ENCODE results near the gene PAWR.
"Not testable (repeated sequence)": the region's sequence is repeated elsewhere in the genome, so short reads cannot be mapped to it uniquely, and the experiment has no call there.

Gene PAWR

DNA sequence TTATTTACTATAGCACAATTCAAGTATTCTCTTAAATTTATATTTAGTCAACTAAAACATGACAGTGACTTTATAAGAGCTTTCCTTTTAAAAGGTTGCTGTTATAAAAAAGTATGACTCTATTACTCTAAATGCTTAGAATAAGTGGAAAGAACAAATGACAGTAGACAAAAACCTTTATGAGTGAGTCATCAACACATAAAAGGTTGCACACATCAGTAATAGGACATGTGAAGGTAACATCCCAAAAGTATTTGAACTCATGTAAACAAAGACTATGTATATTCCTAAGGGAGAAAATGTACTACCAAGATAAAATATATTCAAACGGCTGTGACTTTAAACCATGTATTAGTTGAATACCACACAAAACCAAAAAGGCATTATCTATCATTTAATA is 98.8 kb downstream of the PAWR start:
- no peak for DNase-seq (ENCODE audit: low read depth, low spot score)

- no peak for DNase-seq (ENCODE audit: low read depth, low spot score)
Observed at GRCh38 chr12:79590751-79591150, 100.0 kb downstream of the PAWR start.

DNA sequence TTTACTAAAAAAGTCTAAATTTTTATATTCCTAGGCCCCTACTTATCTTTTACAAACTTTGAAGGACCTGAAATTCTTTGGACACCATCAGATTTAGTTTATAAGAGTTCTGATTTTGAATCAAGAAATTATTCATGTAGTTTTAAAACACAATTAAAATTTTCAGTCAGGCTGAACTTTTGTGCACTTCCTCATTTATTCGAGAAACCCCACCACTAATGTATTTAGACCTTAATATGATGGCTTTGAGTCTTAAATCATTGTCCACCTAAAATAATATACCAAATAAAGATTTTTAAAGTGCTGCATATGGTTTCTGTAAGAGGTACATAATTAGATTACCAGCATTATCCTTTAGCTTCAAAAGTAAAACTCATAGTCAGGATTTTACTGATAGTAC is 103.4 kb downstream of the PAWR start:
- DNase-seq (ENCODE audit: low read depth, low spot score): no peak

GRCh38 chr12:79585147-79585546 is 105.6 kb downstream of the PAWR start:
- DNase-seq (ENCODE audit: low read depth, low spot score): no peak

DNA sequence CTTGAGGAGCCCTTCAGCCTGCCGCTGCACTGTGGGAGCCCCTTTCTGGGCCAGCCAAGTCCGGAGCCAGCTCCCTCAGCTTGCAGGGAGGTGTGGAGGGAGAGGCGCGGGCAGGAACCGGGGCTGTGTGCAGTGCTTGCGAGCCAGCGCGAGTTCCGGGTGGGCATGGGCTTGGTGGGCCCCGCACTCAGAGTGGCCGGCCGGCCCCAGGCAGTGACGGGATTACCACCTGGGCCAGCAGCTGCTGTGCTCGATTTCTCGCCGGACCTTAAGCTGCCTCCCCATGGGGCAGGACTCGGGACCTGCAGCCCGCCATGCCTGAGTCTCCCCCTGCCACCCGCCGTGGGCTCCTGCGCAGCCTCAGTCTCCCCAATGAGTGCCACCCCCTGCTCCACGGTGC is 116.9 kb downstream of the PAWR start:
- DNase-seq (ENCODE audit: low read depth, low spot score): no peak

DNA sequence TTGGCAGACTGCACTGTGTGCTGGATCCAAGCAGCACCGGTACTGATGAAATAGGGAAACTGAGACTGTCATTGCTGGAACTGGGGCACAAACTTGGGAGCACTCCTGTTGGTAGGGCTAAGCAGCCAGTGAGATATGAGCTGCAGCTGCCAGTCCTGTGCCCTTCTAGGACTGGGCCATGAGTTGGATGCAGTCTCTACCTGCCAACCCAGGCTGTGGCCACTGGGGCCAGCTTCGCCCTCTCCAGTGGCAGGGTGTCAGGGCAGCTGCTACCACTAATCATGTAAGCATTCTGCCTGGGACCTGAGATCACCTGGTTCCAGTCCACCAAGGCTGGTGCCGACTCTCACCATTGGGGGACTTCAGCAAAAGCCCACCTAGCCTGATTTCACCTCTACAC is 121.1 kb downstream of the PAWR start:
- DNase-seq (ENCODE audit: low read depth, low spot score): no peak

DNA sequence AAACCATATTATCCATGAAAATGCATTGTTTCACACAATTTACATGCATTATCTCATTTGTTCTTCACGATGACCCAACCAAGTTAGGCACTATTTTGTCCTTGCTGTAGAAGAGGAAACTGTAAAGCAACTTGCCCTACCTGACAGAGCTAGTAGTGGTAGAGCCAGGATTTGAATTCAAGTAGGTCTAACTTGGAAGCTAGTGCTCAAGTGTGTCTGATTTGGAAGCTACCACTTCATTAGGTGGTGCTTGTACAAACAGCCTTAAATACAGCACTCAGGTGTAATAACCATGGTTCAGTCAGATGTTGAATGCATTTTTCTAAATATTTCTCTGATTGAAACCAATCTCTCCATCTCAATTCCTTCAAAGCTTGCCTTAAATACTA is 123.6 kb downstream of the PAWR start:
- DNase-seq (ENCODE audit: low read depth, low spot score): no peak

DNA sequence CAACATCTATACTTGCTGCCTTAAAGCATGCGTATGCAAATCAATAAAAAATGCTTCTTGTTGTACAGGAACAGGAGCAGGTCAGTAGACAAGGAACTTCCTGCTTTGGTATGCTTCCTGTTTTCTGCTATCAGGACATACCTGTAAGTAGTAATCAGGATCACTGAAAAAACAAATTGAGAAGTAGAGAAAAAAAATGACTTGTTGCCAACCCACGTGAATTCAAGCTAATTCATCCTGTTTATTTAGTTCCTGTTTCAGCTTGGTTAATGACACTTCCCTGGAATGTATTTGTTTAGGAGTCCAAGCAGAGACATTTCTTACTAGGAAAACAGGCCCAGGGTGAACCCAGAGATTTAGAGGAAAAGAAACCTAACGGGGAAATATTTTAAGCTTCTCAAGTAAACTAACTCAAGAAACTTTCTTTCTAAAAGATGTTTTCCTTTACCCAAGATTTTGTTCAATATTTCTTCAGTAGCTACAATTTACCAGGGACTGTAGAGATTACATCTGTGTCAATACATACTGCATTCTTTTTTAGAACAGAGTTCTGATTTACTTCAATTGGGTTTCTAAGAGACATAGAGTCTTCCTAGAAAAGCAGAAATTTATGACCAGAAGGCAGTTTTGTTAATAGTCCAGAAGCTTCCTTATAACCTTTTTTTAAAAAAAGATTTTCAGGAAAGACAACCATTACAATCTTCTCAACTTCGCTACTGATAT is 124.2 kb downstream of the PAWR start:
- DNase-seq (ENCODE audit: low read depth, low spot score): no peak

DNA sequence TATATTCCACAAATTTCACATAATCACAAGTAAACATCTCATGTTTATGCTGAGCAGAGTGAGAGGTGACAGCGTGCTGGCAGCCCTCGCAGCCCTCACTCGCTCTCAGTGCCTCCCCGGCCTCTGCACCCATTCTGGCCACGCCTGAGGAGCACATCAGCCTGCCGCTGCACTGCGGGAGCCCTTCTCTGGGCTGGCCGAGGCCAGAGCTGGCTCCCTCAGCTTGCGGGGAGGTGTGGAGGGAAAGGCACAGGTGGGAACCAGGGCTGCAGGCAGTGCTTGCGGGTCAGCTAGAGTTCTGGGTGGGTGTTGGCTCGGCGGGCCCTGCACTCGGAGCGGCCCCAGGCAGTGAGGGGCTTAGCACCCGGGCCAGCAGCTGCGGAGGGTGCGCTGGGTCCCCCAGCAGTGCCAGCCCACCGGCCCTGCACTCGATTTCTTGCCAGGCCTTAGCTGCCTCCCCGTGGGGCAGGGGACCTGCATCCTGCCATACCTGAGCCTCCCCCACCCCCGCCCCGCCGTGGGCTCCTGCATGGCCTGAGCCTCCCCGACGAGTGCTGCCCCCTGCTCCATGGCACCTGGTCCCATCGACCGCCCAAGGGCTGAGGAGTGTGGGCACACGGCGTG is 125.9 kb downstream of the PAWR start:
- not testable (repeated sequence) for DNase-seq (ENCODE audit: low read depth, low spot score)

GRCh38 chr12:79563021-79563740 is 127.6 kb downstream of the PAWR start:
- DNase-seq (ENCODE audit: low read depth, low spot score): no peak

DNA sequence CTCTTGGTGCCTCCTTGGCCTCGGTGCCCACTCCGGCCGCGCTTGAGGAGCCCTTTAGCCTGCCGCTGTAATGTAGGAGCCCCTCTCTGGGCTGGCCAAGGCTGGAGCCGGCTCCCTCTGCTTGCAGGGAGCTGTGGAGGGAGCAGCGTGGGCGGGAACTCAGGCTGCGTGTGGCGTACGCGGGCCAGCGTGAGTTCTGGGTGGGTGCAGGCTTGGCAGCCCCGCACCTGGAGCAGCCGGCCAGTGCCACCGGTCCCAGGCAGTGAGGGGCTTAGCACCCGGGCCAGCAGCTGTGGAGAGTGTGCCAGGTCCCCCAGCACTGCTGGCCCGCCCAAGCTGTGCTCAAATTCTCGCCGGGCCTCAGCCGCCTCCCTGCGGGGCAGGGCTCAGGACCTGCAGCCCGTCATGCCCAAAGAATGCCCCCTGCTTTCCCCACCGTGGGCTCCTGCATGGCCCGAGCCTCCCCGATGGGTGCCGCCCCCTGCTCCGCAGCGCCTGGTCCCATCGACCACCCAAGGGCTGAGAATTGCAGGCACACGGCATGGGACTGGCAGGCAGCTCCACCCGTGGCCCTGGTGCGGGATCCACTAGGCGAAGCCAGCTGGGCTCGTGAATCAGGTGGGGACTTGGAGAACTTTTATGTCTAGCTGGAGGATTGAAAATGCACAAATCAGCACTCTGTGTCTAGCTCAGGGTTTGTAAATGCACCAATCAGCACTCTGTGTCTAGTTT is 129.2 kb downstream of the PAWR start:
- DNase-seq (ENCODE audit: low read depth, low spot score): no peak

DNA sequence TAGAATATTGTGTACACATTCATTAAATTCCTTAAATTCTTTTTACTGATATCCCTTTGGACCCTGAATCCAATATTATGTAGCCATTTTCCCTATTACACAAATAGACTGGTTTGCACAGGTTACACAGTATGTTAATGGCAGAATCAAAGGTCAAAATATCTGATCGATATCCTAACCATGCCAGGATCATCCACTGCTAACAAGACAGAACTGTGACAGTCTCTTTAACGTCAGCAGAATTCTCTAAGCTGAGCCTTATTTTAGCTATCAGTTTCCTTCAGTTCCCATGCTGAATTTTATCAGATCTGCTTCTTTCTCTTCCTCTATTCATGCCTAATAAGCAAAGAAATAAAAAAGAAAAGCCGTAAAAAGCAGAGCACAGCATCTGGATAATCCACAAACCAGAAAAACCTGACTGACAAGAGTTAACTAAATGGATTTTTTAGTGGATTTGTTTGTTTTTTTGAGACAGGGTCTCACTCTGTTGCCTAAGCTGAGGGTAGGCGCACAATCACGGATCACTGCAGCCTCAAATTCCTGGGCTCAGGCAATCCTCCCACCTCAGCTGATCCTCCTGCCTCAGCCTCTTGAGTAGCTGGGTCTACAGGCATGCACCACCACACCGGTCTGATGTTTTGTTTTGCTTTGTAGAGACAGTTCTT is 130.4 kb downstream of the PAWR start:
- no peak for DNase-seq (ENCODE audit: low read depth, low spot score)

GRCh38 chr12:79559591-79559990 is 131.2 kb downstream of the PAWR start:
- no peak for DNase-seq (ENCODE audit: low read depth, low spot score)

- no peak for DNase-seq (ENCODE audit: low read depth, low spot score)
Observed at GRCh38 chr12:79558924-79559469, 131.8 kb downstream of the PAWR start.

DNA sequence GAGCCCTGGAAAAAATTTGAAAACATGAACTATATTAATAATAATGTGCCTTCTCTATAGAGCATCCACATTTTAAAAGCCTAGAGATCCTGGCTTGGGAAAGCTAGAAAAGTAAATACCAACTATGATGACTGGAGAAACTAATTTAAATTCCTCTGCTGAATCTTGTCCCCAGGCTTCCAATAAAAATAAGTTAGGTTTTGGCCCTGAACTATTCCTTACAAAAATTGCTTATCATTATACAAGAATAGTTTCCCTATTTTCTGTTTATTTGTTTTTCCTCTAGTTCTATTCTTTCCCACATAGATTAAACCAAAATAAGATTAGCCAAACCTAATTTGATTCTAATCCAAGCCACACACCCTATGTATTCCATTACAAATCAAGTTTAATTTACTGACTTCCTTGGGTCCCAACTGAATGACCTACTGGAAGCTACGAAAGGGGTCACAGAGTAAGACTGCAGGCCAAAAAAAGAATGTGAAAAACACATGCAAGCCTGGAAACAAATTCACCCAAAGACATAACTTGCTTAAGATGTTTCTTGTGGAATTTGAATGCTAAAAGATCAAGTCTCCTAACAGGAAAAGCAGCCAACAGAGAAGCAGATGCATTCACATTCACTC is 133.0 kb downstream of the PAWR start:
- DNase-seq (ENCODE audit: low read depth, low spot score): no peak

GRCh38 chr12:79555028-79555925 is 135.5 kb downstream of the PAWR start:
- DNase-seq (ENCODE audit: low read depth, low spot score): no peak

GRCh38 chr12:79553863-79554574 is 136.7 kb downstream of the PAWR start:
- DNase-seq (ENCODE audit: low read depth, low spot score): no peak

DNA sequence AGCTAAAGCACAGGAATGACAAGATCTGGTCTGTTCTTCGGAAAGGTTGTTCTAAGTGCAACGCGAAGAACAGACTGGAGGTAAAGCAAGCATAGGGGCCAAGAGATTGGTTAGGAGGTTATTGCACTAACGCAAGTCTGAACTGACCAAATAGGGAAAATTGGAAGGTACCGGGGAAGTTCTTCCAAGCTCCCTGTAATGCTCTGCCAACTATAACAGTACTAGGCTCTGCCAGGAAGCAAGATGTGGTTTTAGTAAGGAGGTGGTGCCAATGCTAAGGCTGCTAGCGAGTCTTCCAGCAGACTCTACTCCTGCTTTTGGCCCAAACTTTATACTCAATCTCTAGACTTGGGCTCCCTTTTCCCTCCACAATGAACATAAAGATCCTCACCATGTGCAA is 138.6 kb downstream of the PAWR start:
- DNase-seq (ENCODE audit: low read depth, low spot score): no peak

- no peak for DNase-seq (ENCODE audit: low read depth, low spot score)
Observed at GRCh38 chr12:79549531-79550271, 141.1 kb downstream of the PAWR start.
